ENCODE measurements around the gene PDGFD.

Gene PDGFD

DNA sequence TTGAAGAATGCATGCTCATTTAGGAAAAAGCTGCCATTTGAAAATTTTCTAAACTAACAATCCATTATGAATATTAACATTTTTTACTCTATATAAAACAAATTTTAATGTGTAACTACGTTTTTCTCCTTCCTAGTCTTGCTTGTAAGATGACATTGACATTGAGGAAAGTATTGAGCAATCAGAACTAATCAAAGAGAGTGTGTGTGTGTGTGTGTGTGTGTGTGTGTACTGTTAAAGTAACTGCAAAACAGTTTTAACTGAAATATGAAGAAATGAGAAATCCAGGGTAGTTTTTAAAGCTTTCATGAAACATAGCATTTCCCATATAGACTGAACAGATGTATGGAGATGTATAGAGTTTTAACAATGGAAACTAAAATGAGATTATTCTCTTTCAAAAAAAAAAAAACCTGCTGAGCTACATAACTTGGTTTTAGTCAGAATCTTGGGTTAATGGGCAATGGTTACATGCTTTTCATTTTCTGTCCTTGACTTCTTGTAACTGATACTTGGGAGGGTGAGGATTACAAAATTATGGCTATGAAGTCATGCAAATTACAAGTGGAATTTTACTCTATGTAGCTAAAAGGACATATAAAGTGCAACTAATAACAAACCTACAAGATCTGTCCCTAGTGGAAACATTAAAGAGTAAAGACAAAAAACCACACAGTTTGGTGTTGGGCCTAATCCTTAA lies 2.0 kb downstream of the PDGFD start:
- H3K27me3 ChIP-seq (ENCODE audit: low read depth, low read length) = peaks cover 13% of the 10 kb centered on the region
- no peak overlapping the region for H3K9ac ChIP-seq (ENCODE audit: low read length)
- H3K9me3 ChIP-seq (ENCODE audit: insufficient read depth, low read length) = no peaks in the 10 kb centered on the region
- no peak overlapping the region for H3K4me3 ChIP-seq (ENCODE audit: low read length)
- H3K4me1 ChIP-seq (ENCODE audit: low read length) = peaks cover 9% of the 10 kb centered on the region
- no peak for TF ChIP-seq EZH2phosphoT487 (IDR thresholded peaks at IDR 0.05; ENCODE audit: low read depth)
- TF ChIP-seq, protein P1, sequence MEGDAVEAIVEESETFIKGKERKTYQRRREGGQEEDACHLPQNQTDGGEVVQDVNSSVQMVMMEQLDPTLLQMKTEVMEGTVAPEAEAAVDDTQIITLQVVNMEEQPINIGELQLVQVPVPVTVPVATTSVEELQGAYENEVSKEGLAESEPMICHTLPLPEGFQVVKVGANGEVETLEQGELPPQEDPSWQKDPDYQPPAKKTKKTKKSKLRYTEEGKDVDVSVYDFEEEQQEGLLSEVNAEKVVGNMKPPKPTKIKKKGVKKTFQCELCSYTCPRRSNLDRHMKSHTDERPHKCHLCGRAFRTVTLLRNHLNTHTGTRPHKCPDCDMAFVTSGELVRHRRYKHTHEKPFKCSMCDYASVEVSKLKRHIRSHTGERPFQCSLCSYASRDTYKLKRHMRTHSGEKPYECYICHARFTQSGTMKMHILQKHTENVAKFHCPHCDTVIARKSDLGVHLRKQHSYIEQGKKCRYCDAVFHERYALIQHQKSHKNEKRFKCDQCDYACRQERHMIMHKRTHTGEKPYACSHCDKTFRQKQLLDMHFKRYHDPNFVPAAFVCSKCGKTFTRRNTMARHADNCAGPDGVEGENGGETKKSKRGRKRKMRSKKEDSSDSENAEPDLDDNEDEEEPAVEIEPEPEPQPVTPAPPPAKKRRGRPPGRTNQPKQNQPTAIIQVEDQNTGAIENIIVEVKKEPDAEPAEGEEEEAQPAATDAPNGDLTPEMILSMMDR (IDR thresholded peaks at IDR 0.05; ENCODE audit: low read depth, low read length) = no peak
- H2AFZ ChIP-seq (ENCODE audit: low read depth, low read length) = no peak overlapping the region
- no peaks in the 10 kb centered on the region for H3K79me2 ChIP-seq (ENCODE audit: low read length)
- no peaks in the 10 kb centered on the region for H3K36me3 ChIP-seq (replicated peaks; ENCODE audit: low read depth, low read length)
- H3K27ac ChIP-seq (ENCODE audit: low read length) = no peak overlapping the region
- no peak overlapping the region for H3K4me2 ChIP-seq (ENCODE audit: low read length)
- H4K20me1 ChIP-seq (ENCODE audit: insufficient read depth, low read length) = no peaks in the 10 kb centered on the region

DNA sequence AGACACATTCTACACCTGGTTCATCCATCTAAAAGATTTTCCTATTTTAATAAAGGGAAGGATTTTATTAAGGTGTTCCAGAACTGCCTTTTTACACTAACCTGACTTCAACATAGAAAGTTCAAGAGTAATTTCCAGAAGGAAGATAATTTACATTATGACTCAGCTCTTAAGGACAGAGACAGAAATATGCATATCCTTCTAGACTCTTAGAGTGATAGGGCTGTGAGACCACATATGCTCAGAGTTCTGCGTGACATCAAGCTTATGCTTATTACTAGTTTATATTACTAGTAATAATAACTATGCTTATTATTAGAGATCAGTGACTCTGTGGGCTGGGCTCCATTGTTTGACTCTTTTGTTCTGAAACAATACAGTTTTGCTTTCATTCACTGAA lies 4.6 kb downstream of the PDGFD start:
- H3K27ac ChIP-seq (ENCODE audit: low read length) = no peak overlapping the region
- H3K4me2 ChIP-seq (ENCODE audit: low read length) = no peak overlapping the region
- no peaks in the 10 kb centered on the region for H3K79me2 ChIP-seq (ENCODE audit: low read length)
- H2AFZ ChIP-seq (ENCODE audit: low read depth, low read length) = no peak overlapping the region
- H3K4me1 ChIP-seq (ENCODE audit: low read length) = peaks cover 8% of the 10 kb centered on the region
- no peaks in the 10 kb centered on the region for H3K9me3 ChIP-seq (ENCODE audit: insufficient read depth, low read length)
- no peaks in the 10 kb centered on the region for H4K20me1 ChIP-seq (ENCODE audit: insufficient read depth, low read length)
- H3K9ac ChIP-seq (ENCODE audit: low read length) = no peak overlapping the region
- H3K4me3 ChIP-seq (ENCODE audit: low read length) = no peak overlapping the region
- peaks cover 17% of the 10 kb centered on the region for H3K27me3 ChIP-seq (ENCODE audit: low read depth, low read length)
- TF ChIP-seq, protein P1 (IDR thresholded peaks at IDR 0.05; ENCODE audit: low read depth, low read length) = no peak
- no peak for TF ChIP-seq EZH2phosphoT487 (IDR thresholded peaks at IDR 0.05; ENCODE audit: low read depth)
- no peaks in the 10 kb centered on the region for H3K36me3 ChIP-seq (replicated peaks; ENCODE audit: low read depth, low read length)

DNA sequence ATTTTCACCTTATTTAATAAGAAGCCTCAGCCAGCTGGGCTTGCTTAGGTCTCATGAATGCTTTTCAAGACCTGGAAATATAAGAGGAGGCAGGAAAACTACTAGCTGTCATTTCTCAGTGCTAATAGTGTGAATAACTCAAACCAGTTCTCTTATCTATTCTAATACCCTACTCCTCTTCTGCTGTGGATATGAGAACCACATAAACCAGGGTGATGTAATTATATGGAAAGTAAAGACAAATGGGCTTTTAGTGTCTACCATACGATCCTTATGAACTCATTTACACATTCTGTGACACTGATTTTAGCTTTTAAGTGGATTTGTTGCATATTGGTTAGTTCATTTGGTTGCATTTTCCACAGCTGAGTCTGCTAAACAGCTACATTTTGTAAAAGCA lies 8.6 kb downstream of the PDGFD start:
- Histone ChIP-seq H3K27me3 (ENCODE audit: low read depth, low read length) (0 out of 2 replicates have a peak, but pooled peaks cover 7% of the 10 kb centered on the region), H3K27ac (ENCODE audit: low read length) (no peak overlapping the region), H3K4me2 (ENCODE audit: low read length) (no peak overlapping the region), H3K79me2 (ENCODE audit: low read length) (no peaks in the 10 kb centered on the region), H3K36me3 (replicated peaks; ENCODE audit: low read depth, low read length) (no peaks in the 10 kb centered on the region), H3K9me3 (ENCODE audit: insufficient read depth, low read length) (no peaks in the 10 kb centered on the region), H3K9ac (ENCODE audit: low read length) (no peak overlapping the region), H3K4me3 (ENCODE audit: low read length) (no peak overlapping the region), H2AFZ (ENCODE audit: low read depth, low read length) (no peak overlapping the region), H4K20me1 (ENCODE audit: insufficient read depth, low read length) (no peaks in the 10 kb centered on the region), H3K4me1 (ENCODE audit: low read length) (no peaks in the 10 kb centered on the region)
- TF ChIP-seq, protein P1 (IDR thresholded peaks at IDR 0.05; ENCODE audit: low read depth, low read length) = no peak
- no peak for TF ChIP-seq EZH2phosphoT487 (IDR thresholded peaks at IDR 0.05; ENCODE audit: low read depth)

DNA sequence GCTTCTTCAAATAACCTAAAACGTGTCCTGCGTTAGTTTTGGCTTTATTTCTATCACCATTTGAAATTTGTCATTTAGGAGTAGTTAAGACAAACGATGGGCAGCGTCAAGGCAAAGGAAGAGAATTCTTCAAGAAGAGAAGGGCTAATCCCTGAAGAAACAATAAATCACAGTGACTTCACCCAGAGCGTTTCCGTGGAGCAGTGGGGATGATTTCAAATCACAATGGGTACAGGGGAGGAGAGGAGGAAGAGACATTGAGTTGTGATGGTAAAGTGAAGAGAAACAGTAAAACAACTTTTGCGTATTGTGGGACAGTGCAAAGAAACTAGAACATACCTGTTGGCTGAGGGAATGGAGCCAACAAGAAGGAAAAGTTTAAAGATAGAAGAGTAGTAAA lies 9.7 kb downstream of the PDGFD start:
- no peak for TF ChIP-seq EZH2phosphoT487 (IDR thresholded peaks at IDR 0.05; ENCODE audit: low read depth)
- TF ChIP-seq, protein P1 (IDR thresholded peaks at IDR 0.05; ENCODE audit: low read depth, low read length) = no peak
- no peak overlapping the region for H3K4me2 ChIP-seq (ENCODE audit: low read length)
- 0 out of 2 replicates have a peak, but pooled peaks cover 7% of the 10 kb centered on the region for H3K27me3 ChIP-seq (ENCODE audit: low read depth, low read length)
- no peaks in the 10 kb centered on the region for H3K4me1 ChIP-seq (ENCODE audit: low read length)
- no peak overlapping the region for H3K27ac ChIP-seq (ENCODE audit: low read length)
- no peaks in the 10 kb centered on the region for H3K9me3 ChIP-seq (ENCODE audit: insufficient read depth, low read length)
- H3K4me3 ChIP-seq (ENCODE audit: low read length) = no peak overlapping the region
- no peak overlapping the region for H2AFZ ChIP-seq (ENCODE audit: low read depth, low read length)
- no peaks in the 10 kb centered on the region for H3K36me3 ChIP-seq (replicated peaks; ENCODE audit: low read depth, low read length)
- H4K20me1 ChIP-seq (ENCODE audit: insufficient read depth, low read length) = no peaks in the 10 kb centered on the region
- no peak overlapping the region for H3K9ac ChIP-seq (ENCODE audit: low read length)
- H3K79me2 ChIP-seq (ENCODE audit: low read length) = no peaks in the 10 kb centered on the region

Data from OCI-LY3 (cell line).